SK-N-SH (cell line): ENCODE results near the gene CUX1. TPM values are rescaled to one million over a fixed set of nuclear protein-coding genes. Genes with fewer than 3 reads are reported as not detected.

Source experiments
- CTCF ChIA-PET: fragments of 300-600, 350-600 bp; formaldehyde crosslinking; extraction: SDS; loops from one replicate; lab custom pipeline; 2021; lab: Yijun Ruan, JAX
- POLR2A ChIA-PET: fragments of 350-600 bp; sonication (Branson Sonifier 250); formaldehyde crosslinking; extraction: SDS; loops from one replicate; lab custom pipeline; 2020; ENCODE audit warnings: antibody characterized with exemption, inconsistent platforms; lab: Yijun Ruan, JAX
- DNase-seq: peaks from one replicate; pipeline ENCODE4 v3.0.0; 2012
- H2AFZ ChIP-seq: fragments of 200-600 bp; sonication (generic); 2 replicates; pipeline ENCODE4 v1.8.1; 2016; ENCODE audit warnings: antibody characterized with exemption, mild to moderate bottlenecking, low read depth
- H3F3A ChIP-seq: fragments of 200-600 bp; sonication (generic); replicated peaks from 2 replicates; pipeline ENCODE3; 2016; ENCODE audit warnings: antibody characterized with exemption, mild to moderate bottlenecking; ENCODE audit not compliant: insufficient read depth
- H3K27ac ChIP-seq, 2 experiments: fragments of 200-500 bp in 1 of 2; fragments of 200-600 bp in 1 of 2; sonication (Bioruptor generic) in 1 of 2; sonication (generic), shearing (Covaris generic) in 1 of 2; 2 replicates each; pipeline versions ENCODE4 v1.5.1 to v1.6.1; 2014 to 2016; ENCODE audit warnings: low read depth in 2 of 2, inconsistent platforms in 1 of 2, low read length in 1 of 2, mild to moderate bottlenecking in 1 of 2, mixed read lengths in 1 of 2
- H3K27me3 ChIP-seq: fragments of 200-600 bp; sonication (generic), shearing (Covaris generic); 2 replicates; pipeline ENCODE4 v1.6.1; 2016; ENCODE audit warnings: mixed run types; ENCODE audit not compliant: insufficient read depth
- H3K36me3 ChIP-seq, 2 experiments: fragments of 200-500 bp in 1 of 2; fragments of 200-600 bp in 1 of 2; sonication (Bioruptor generic) in 1 of 2; sonication (generic) in 1 of 2; replicated peaks in 1 of 2; 2 replicates each; pipeline versions ENCODE3 to v1.5.1; 2014 to 2016; ENCODE audit warnings: low read length in 1 of 2, mild to moderate bottlenecking in 1 of 2; ENCODE audit not compliant: insufficient read depth in 2 of 2, control insufficient read depth in 1 of 2
- H3K4me1 ChIP-seq, 2 experiments: fragments of 200-500 bp in 1 of 2; fragments of 200-600 bp in 1 of 2; sonication (Bioruptor generic) in 1 of 2; sonication (generic), shearing (Covaris generic) in 1 of 2; 2 replicates each; pipeline versions ENCODE4 v1.5.1 to v1.6.1; 2014 to 2016; ENCODE audit warnings: low read depth in 1 of 2, low read length in 1 of 2, mixed run types in 1 of 2; ENCODE audit not compliant: insufficient read depth in 2 of 2, control insufficient read depth in 1 of 2
- H3K4me2 ChIP-seq: fragments of 200-600 bp; sonication (generic), shearing (Covaris generic); 2 replicates; pipeline ENCODE4 v1.6.1; 2017; ENCODE audit warnings: mixed run types
- H3K4me3 ChIP-seq, 2 experiments: fragments of 200-500 bp in 1 of 2; fragments of 200-600 bp in 1 of 2; sonication (Bioruptor generic) in 1 of 2; sonication (generic), shearing (Covaris generic) in 1 of 2; 2 replicates each; pipeline versions ENCODE4 v1.5.1 to v1.8.1; 2014 to 2016; ENCODE audit warnings: low read depth in 2 of 2, inconsistent platforms in 1 of 2, low read length in 1 of 2, mild to moderate bottlenecking in 1 of 2, mixed read lengths in 1 of 2, moderate library complexity in 1 of 2
- H3K79me2 ChIP-seq: fragments of 200-600 bp; sonication (generic); 2 replicates; pipeline ENCODE4 v1.8.1; 2017; ENCODE audit warnings: mild to moderate bottlenecking; ENCODE audit not compliant: insufficient read depth
- H3K9ac ChIP-seq: fragments of 200-600 bp; sonication (generic); 2 replicates; pipeline ENCODE4 v1.6.1; 2017; ENCODE audit warnings: mixed run types
- H3K9me2 ChIP-seq: fragments of 200-600 bp; sonication (generic); 2 replicates; pipeline ENCODE4 v1.6.1; 2017; ENCODE audit warnings: mixed run types
- H3K9me3 ChIP-seq: fragments of 200-600 bp; sonication (generic); 2 replicates; pipeline ENCODE4 v1.6.1; 2017; ENCODE audit warnings: mixed run types, mild to moderate bottlenecking, moderate library complexity
- H4K20me1 ChIP-seq: fragments of 200-600 bp; sonication (generic); 2 replicates; pipeline ENCODE4 v1.6.1; 2017; ENCODE audit warnings: mild to moderate bottlenecking, mixed run types; ENCODE audit not compliant: insufficient read depth
- CTCF ChIP-seq: fragments of 200-600 bp; sonication (generic); IDR thresholded peaks from 2 replicates; pipeline ENCODE4 v1.6.1; 2017; ENCODE audit warnings: antibody characterized with exemption, mild to moderate bottlenecking, moderate library complexity
- ELF1 ChIP-seq: IDR thresholded peaks from 2 replicates; pipeline ENCODE4 v1.4.0; 2012
- IRF3 ChIP-seq: fragments of 150-350 bp; IDR thresholded peaks from 2 replicates; pipeline ENCODE4 v1.6.1; 2016; ENCODE audit warnings: mild to moderate bottlenecking, low read depth, low read length
- MAX ChIP-seq: IDR thresholded peaks from 2 replicates; pipeline ENCODE4 v1.4.0; 2012; ENCODE audit warnings: low read depth
- MXI1 ChIP-seq: IDR thresholded peaks from 2 replicates; pipeline ENCODE4 v1.6.1; 2012; ENCODE audit warnings: mild to moderate bottlenecking, low read depth, low read length, improper control_type of control experiment
- RAD21 ChIP-seq: IDR thresholded peaks from 2 replicates; pipeline ENCODE4 v1.6.1; 2012; ENCODE audit warnings: mild to moderate bottlenecking, low read length
- TCF12 ChIP-seq: IDR thresholded peaks from 2 replicates; pipeline ENCODE4 v1.4.0; 2012
- TEAD4 ChIP-seq: IDR thresholded peaks from 2 replicates; pipeline ENCODE4 v1.4.0; 2012; ENCODE audit warnings: mild to moderate bottlenecking, borderline replicate concordance; ENCODE audit not compliant: insufficient read depth
- USF1 ChIP-seq: IDR thresholded peaks from 2 replicates; pipeline ENCODE4 v1.4.0; 2012; ENCODE audit warnings: low read depth, borderline replicate concordance
- ZBTB33 ChIP-seq: IDR thresholded peaks from 2 replicates; pipeline ENCODE4 v1.4.0; 2012; ENCODE audit warnings: low read depth, borderline replicate concordance
- WGBS: methylation state at CpG from one replicate; pipeline ENCODE4 v1.1.6; 2017; ENCODE audit warnings: low lambda C conversion rate; 5-methylcytosine and 5-hydroxymethylcytosine counted together
- polyA plus RNA-seq, 3 experiments: library from polyadenylated mRNA; depleted of rRNA; stranded (reverse); fragments of >200 nt; gene quantifications; 2 replicates each; pipeline ENCODE4 v1.2.3, GENCODE V29; 2012

CUX1 gene
- polyA plus RNA-seq, 1 of the 3 experiments (the other 2 are of a cell fraction), result 68.6 TPM

GRCh38 chr7:102117743-102118142 lies 300.3 kb downstream of the CUX1 start (continued):
- no peak for TF ChIP-seq CTCF
- no peak for TF ChIP-seq ELF1
- TF ChIP-seq MXI1, result no peak
- TF ChIP-seq USF1, result no peak
- no peak for TF ChIP-seq ZBTB33
- peak; percentile 72 for TF ChIP-seq TEAD4
- TF ChIP-seq RAD21, result no peak
- no peak for TF ChIP-seq MAX
- peak; percentile 49 for TF ChIP-seq TCF12
- TF ChIP-seq, all 33 proteins: peak for 7

- H3K9me3 ChIP-seq, result no peaks in the 10 kb centered on the region
- 82% methylated on average over 14 of the region's 14 CpGs for WGBS
- POLR2A ChIA-PET, result no interaction called here
These were observed 301.8 kb downstream of the CUX1 start for GRCh38 chr7:102119213-102119651.

More at GRCh38 chr7:102119213-102119651, 301.8 kb downstream of the CUX1 start:
- 0 out of 2 replicates have a peak, but pooled peaks have one; percentile 6 for TF ChIP-seq RAD21
- TF ChIP-seq IRF3, result no peak
- TF ChIP-seq, all 33 proteins: peak for 1
- CTCF ChIA-PET, result interaction anchor here (0.7 to 1.3 kb wide), 3 partner anchors 10 to 71 kb away, joined by 3 read pairs; no protein-coding TSS in a partner anchor
- Histone ChIP-seq H2AFZ (no peak overlapping the region), H3K4me3 (no peak overlapping the region), H3K9me2 (no peaks in the 10 kb centered on the region), H3K4me2 (no peak overlapping the region), H3K27ac (no peak overlapping the region; a peak in 1 of 4 replicates), H3K36me3 (peaks cover 10 to 21% of the 10 kb centered on the region in 2 experiments), H3F3A (peaks cover 9% of the 10 kb centered on the region), H3K79me2 (peaks cover 16% of the 10 kb centered on the region), H3K4me1 (peaks cover 16 to 27% of the 10 kb centered on the region in 2 experiments; a peak in 3 of 4 replicates), H3K27me3 (no peaks in the 10 kb centered on the region), H3K9ac (no peak overlapping the region), H4K20me1 (no peaks in the 10 kb centered on the region)
- DNase-seq, result no peak
